Mucosa of stomach (tissue), 1 donor: ENCODE measurements around the gene SPACA9.

Experiments used
- H3K27me3 ChIP-seq: one replicate; pipeline ENCODE4 v1.7.0; 2013; ENCODE audit warnings: mild to moderate bottlenecking, low read length; ENCODE audit not compliant: control insufficient read depth, insufficient read depth
- H3K36me3 ChIP-seq: one replicate; pipeline ENCODE4 v1.7.0; 2013; ENCODE audit warnings: low read length; ENCODE audit not compliant: control insufficient read depth, insufficient read depth
- H3K4me1 ChIP-seq: one replicate; pipeline ENCODE4 v1.7.0; 2013; ENCODE audit warnings: mild to moderate bottlenecking, low read length; ENCODE audit not compliant: control insufficient read depth, insufficient read depth
- H3K4me3 ChIP-seq: one replicate; pipeline ENCODE4 v1.7.0; 2013; ENCODE audit warnings: low read length
- H3K9ac ChIP-seq: one replicate; pipeline ENCODE4 v1.7.0; 2013; ENCODE audit warnings: mild to moderate bottlenecking, low read length, moderate library complexity
- H3K9me3 ChIP-seq: one replicate; pipeline ENCODE4 v1.7.0; 2013; ENCODE audit warnings: mild to moderate bottlenecking, low read length, moderate library complexity; ENCODE audit not compliant: control insufficient read depth
- donor health status: Pancreatic carcinoma.

The SPACA9 gene

DNA sequence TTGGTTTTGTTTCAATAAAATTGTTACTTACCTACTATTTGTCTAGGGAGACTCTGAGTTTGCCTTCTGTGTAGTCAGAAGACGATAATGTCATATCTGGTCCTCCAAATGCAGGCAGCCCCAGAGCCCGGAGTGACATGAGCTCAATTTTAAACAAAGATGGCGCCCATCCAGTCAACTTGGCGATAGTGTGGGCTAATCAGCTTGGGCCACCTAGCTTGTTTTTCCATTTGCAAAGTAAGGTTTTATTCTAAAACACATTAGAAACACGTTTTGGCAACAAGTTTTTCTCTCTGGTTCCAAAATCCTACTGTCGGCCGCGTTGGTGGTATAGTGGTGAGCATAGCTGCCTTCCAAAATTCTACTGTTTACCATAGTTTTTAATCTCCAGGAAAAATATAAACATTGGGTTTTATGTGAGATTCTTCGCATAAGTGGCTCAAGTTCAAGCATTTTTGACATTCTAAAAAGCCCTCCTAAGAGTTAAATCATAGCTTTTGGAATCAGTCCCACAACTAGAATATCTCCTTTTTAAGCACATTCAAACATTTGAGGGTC, 52.6 kb downstream of the SPACA9 start:
- H3K36me3 ChIP-seq, result no peaks in the 10 kb centered on the region
- no peaks in the 10 kb centered on the region for H3K27me3 ChIP-seq
- no peak overlapping the region for H3K9ac ChIP-seq

GRCh38 chr9:132935026-132935425, 56.3 kb downstream of the SPACA9 start:
- Histone ChIP-seq H3K27me3 (no peaks in the 10 kb centered on the region), H3K4me3 (no peak overlapping the region), H3K9me3 (no peaks in the 10 kb centered on the region), H3K36me3 (no peaks in the 10 kb centered on the region), H3K4me1 (no peaks in the 10 kb centered on the region), H3K9ac (no peak overlapping the region)

More for the DNA sequence above, 52.6 kb downstream of the SPACA9 start:
- no peak overlapping the region for H3K4me3 ChIP-seq
- no peaks in the 10 kb centered on the region for H3K9me3 ChIP-seq
- H3K4me1 ChIP-seq, result no peaks in the 10 kb centered on the region

- Histone ChIP-seq H3K9ac (no peak overlapping the region), H3K4me3 (no peak overlapping the region), H3K9me3 (no peaks in the 10 kb centered on the region), H3K36me3 (no peaks in the 10 kb centered on the region), H3K4me1 (peaks cover under 1% of the 10 kb centered on the region), H3K27me3 (no peaks in the 10 kb centered on the region)
These were observed 58.8 kb downstream of the SPACA9 start for GRCh38 chr9:132937463-132937901.

- no peak overlapping the region for H3K9ac ChIP-seq
- H3K4me1 ChIP-seq, result peaks cover 14% of the 10 kb centered on the region
- H3K9me3 ChIP-seq, result no peaks in the 10 kb centered on the region
- H3K4me3 ChIP-seq, result no peak overlapping the region
- no peaks in the 10 kb centered on the region for H3K27me3 ChIP-seq
- H3K36me3 ChIP-seq, result no peaks in the 10 kb centered on the region
These were observed 60.5 kb downstream of the SPACA9 start for GRCh38 chr9:132939169-132939568.
